Hepatocyte (in vitro differentiated cells): ENCODE measurements around the gene FOXB1.

Source experiments
- CTCF ChIP-seq: fragments of 200-600 bp; sonication (generic); IDR thresholded peaks from 2 replicates; pipeline ENCODE4 v1.5.1; 2016; ENCODE audit warnings: antibody characterized with exemption, mild to moderate bottlenecking; ENCODE audit not compliant: poor library complexity
- EZH2phosphoT487 ChIP-seq: fragments of 200-600 bp; sonication (generic); IDR thresholded peaks from one replicate; pipeline ENCODE4 v1.6.1; 2018; ENCODE audit warnings: antibody characterized with exemption, mild to moderate bottlenecking, low read depth, moderate library complexity; ENCODE audit not compliant: unreplicated experiment, severe bottlenecking

GRCh38 chr15:59972241-59972640, 31.9 kb upstream of the FOXB1 start:
- no peak for TF ChIP-seq EZH2phosphoT487
- TF ChIP-seq CTCF = no peak
